PC-9 (cell line): ENCODE measurements around the gene MOB4. TPM values are rescaled to one million over a fixed set of nuclear protein-coding genes. Genes with fewer than 3 reads are reported as not detected.

Source experiments
- BruUV-seq: library from RNA; stranded (reverse); fragments of 400-500 nt; replicated peaks from 2 replicates; lab custom pipeline; 2021; lab: Mats Ljungman, UMichigan
- CTCF ChIA-PET: fragments of 300-600 bp; sonication (Branson Sonifier 250); formaldehyde crosslinking; loops from one replicate; lab custom pipeline; 2022; ENCODE audit warnings: antibody characterized with exemption; lab: Charles Lee
- POLR2A ChIA-PET: fragments of 300-600 bp; sonication (Branson Sonifier 250); formaldehyde crosslinking; loops from one replicate; lab custom pipeline; 2022; ENCODE audit warnings: antibody characterized with exemption; ENCODE audit not compliant: unreplicated experiment; lab: Charles Lee
- DNase-seq, 2 experiments: peaks; one replicate each; pipeline versions ENCODE4 v3.0.0 to v3.0.0-alpha.2; 2015 to 2022; ENCODE audit warnings: mixed read lengths in 1 of 2
- H2AFZ ChIP-seq: fragments of 200-600 bp; sonication (generic); 2 replicates; pipeline ENCODE4 v1.8.1; 2017; ENCODE audit warnings: antibody characterized with exemption
- H3F3A ChIP-seq: fragments of 200-600 bp; sonication (generic); 2 replicates; pipeline ENCODE4 v1.8.1; 2017; ENCODE audit warnings: antibody characterized with exemption, mild to moderate bottlenecking, low read depth; ENCODE audit not compliant: insufficient read depth
- H3K27ac ChIP-seq: fragments of 200-600 bp; sonication (generic); 2 replicates; pipeline ENCODE4 v1.6.1; 2016; ENCODE audit warnings: mixed run types
- H3K27me3 ChIP-seq: fragments of 200-600 bp; sonication (generic); 2 replicates; pipeline ENCODE4 v1.6.1; 2016; ENCODE audit warnings: low read depth, mixed run types; ENCODE audit not compliant: insufficient read depth
- H3K36me3 ChIP-seq: fragments of 200-600 bp; sonication (generic); 2 replicates; pipeline ENCODE4 v1.6.1; 2016; ENCODE audit warnings: low read depth, mixed run types
- H3K4me1 ChIP-seq: fragments of 200-600 bp; sonication (generic); replicated peaks from 2 replicates; pipeline ENCODE4 v1.6.1; 2016; ENCODE audit warnings: mixed run types; ENCODE audit not compliant: insufficient read depth
- H3K4me2 ChIP-seq: fragments of 200-600 bp; sonication (generic); 2 replicates; pipeline ENCODE4 v1.6.1; 2017; ENCODE audit warnings: mixed run types
- H3K4me3 ChIP-seq: fragments of 200-600 bp; sonication (generic); 2 replicates; pipeline ENCODE4 v1.6.1; 2016; ENCODE audit warnings: mixed run types
- H3K79me2 ChIP-seq: fragments of 200-600 bp; sonication (generic); 2 replicates; pipeline ENCODE4 v1.6.1; 2017; ENCODE audit warnings: low read depth, mixed run types
- H3K9me2 ChIP-seq: fragments of 200-600 bp; sonication (generic); 2 replicates; pipeline ENCODE4 v1.8.1; 2017; ENCODE audit warnings: mild to moderate bottlenecking; ENCODE audit not compliant: insufficient read depth
- H3K9me3 ChIP-seq: fragments of 200-600 bp; sonication (generic); 2 replicates; pipeline ENCODE4 v1.8.1; 2016; ENCODE audit warnings: low read depth; ENCODE audit not compliant: insufficient read depth
- H4K20me1 ChIP-seq: fragments of 200-600 bp; sonication (generic); 2 replicates; pipeline ENCODE4 v1.8.1; 2017; ENCODE audit not compliant: insufficient read depth
- EZH2 ChIP-seq: fragments of 200-600 bp; sonication (generic); IDR thresholded peaks from 2 replicates; pipeline ENCODE4 v1.8.0; 2017; ENCODE audit warnings: antibody characterized with exemption, low read depth
- intact Hi-C: fragments of 100-400 bp; cut with micrococcal nuclease; formaldehyde crosslinking; loops from one replicate; pipeline ENCODE4 v1.10.0; 2022; ENCODE audit not compliant: unreplicated experiment
- total RNA-seq: library from RNA; stranded (reverse); gene quantifications from 2 replicates; pipeline ENCODE4 v1.2.3, GENCODE V29; 2021
- TF ChIP-seq, protein P1 (sequence below): fragments of 200-600 bp; sonication (generic); conservative IDR thresholded peaks from 2 replicates; pipeline ENCODE4 v1.6.1; 2017; ENCODE audit warnings: mixed run types, antibody characterized with exemption, mild to moderate bottlenecking, moderate library complexity

MOB4 gene
- total RNA-seq, 1 experiment from 2014 or later: 19.9 TPM

DNA sequence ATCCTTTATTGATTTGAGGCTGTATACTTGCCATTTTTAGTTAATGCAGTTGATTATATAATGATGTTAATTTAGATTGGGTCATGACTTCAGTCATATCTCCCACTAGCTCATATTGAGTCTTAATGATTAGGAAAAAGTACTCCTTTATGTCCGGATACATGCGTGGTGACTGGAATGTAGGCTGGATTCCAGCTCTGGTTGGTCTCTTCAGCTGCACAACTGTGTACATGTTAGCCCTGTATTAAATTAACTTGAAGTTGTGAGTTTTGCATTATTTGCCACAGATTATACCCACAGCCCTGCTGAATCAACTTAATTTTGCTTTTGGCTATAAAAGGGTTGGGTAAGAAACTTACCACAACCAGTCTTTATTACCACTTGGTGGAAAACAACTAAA, 22.5 kb downstream of the MOB4 start:
- intact Hi-C loops: no loop called here

DNA sequence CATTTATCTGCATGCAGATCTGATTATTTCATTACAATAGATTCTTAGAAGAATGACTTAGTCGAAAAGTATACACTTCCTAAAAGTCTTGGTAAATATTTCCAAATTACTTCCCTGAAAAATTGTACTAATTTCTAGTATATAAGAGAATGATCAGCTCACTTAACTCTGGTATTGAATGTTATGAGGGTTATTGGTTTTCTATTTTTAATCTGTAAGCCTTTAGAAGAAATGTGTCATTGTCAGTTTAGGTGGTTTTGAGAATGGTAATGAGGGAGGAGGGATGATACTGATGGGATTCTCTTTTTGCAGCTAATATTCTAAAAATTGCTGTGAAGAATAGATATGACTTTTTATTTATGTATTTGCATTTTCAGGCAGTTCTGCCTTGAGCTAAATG, 23.9 kb downstream of the MOB4 start:
- Histone ChIP-seq H3K79me2 (peaks cover 2% of the 10 kb centered on the region; the same call in 1 of the 2 replicates), H3K27me3 (no peaks in the 10 kb centered on the region), H3F3A (no peaks in the 10 kb centered on the region), H3K27ac (no peak overlapping the region), H3K9me3 (no peaks in the 10 kb centered on the region), H3K36me3 (peaks cover 26% of the 10 kb centered on the region), H3K4me2 (no peak overlapping the region), H4K20me1 (peaks cover 17% of the 10 kb centered on the region), H3K9me2 (no peaks in the 10 kb centered on the region), H3K4me3 (no peak overlapping the region), H3K4me1 (no peaks in the 10 kb centered on the region), H2AFZ (no peak overlapping the region)
- POLR2A ChIA-PET: no interaction called here
- no peak for DNase-seq
- CTCF ChIA-PET: no interaction called here
- no TSS peak for BruUV-seq
- intact Hi-C loops: no loop called here
- TF ChIP-seq EZH2: no peak
- TF ChIP-seq, protein P1, sequence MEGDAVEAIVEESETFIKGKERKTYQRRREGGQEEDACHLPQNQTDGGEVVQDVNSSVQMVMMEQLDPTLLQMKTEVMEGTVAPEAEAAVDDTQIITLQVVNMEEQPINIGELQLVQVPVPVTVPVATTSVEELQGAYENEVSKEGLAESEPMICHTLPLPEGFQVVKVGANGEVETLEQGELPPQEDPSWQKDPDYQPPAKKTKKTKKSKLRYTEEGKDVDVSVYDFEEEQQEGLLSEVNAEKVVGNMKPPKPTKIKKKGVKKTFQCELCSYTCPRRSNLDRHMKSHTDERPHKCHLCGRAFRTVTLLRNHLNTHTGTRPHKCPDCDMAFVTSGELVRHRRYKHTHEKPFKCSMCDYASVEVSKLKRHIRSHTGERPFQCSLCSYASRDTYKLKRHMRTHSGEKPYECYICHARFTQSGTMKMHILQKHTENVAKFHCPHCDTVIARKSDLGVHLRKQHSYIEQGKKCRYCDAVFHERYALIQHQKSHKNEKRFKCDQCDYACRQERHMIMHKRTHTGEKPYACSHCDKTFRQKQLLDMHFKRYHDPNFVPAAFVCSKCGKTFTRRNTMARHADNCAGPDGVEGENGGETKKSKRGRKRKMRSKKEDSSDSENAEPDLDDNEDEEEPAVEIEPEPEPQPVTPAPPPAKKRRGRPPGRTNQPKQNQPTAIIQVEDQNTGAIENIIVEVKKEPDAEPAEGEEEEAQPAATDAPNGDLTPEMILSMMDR: no peak

More for the DNA sequence above, 22.5 kb downstream of the MOB4 start:
- no peaks in the 10 kb centered on the region for H3F3A ChIP-seq
- H3K36me3 ChIP-seq: peaks cover 30% of the 10 kb centered on the region
- DNase-seq: no peak
- H3K4me1 ChIP-seq: no peaks in the 10 kb centered on the region
- H3K9me2 ChIP-seq: no peaks in the 10 kb centered on the region
- no TSS peak for BruUV-seq
- no peaks in the 10 kb centered on the region for H3K27me3 ChIP-seq
- TF ChIP-seq, protein P1: no peak
- TF ChIP-seq EZH2: no peak
- H3K79me2 ChIP-seq: 0 out of 2 replicates have a peak, but pooled peaks cover 7% of the 10 kb centered on the region
- H3K4me2 ChIP-seq: no peak overlapping the region
- no peak overlapping the region for H3K4me3 ChIP-seq
- no peaks in the 10 kb centered on the region for H3K9me3 ChIP-seq
- H2AFZ ChIP-seq: no peak overlapping the region
- H3K27ac ChIP-seq: no peak overlapping the region
- CTCF ChIA-PET: no interaction called here
- POLR2A ChIA-PET: no interaction called here
- peaks cover 17% of the 10 kb centered on the region for H4K20me1 ChIP-seq

DNA sequence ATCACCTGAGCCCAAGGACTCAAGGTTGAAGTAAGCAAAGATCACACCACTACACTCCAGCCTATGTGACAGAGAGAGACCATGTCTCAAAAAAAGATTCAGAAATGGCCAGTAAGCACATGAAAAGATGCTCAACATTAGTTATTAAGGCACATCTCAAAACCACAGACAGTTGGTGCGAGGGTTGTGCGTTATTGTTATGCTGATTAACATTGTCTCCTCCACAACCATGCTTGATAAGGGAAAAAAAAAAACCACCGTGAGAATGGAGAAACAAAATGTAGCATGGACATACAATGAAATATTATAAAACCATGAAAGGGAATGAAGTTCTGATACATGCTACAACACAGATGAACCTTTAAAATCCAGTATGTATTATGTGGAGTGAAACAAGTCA, 27.3 kb downstream of the MOB4 start:
- BruUV-seq: no TSS peak
- peaks cover 35% of the 10 kb centered on the region for H3K36me3 ChIP-seq
- DNase-seq: no peak

More for the DNA sequence above, 27.3 kb downstream of the MOB4 start:
- Histone ChIP-seq H3K4me1 (no peaks in the 10 kb centered on the region), H4K20me1 (peaks cover 25% of the 10 kb centered on the region), H2AFZ (no peak overlapping the region), H3K79me2 (peaks cover 3% of the 10 kb centered on the region; the same call in 1 of the 2 replicates), H3F3A (0 out of 2 replicates have a peak, but pooled peaks cover 5% of the 10 kb centered on the region), H3K9me2 (no peaks in the 10 kb centered on the region), H3K27ac (no peak overlapping the region), H3K4me3 (no peak overlapping the region), H3K4me2 (no peak overlapping the region), H3K27me3 (no peaks in the 10 kb centered on the region), H3K9me3 (no peaks in the 10 kb centered on the region)
- ChIA-PET CTCF (no interaction called here), POLR2A (no interaction called here)
- TF ChIP-seq EZH2: no peak
- TF ChIP-seq, protein P1: no peak
- intact Hi-C loops: no loop called here
